ENCODE results near the gene ME3.
"Not testable (repeated sequence)": the region's sequence is repeated elsewhere in the genome, so short reads cannot be mapped to it uniquely, and the experiment has no call there.

Gene ME3

GRCh38 chr11:86418106-86418505, 254.3 kb downstream of the ME3 start:
- DNase-seq: no peak

GRCh38 chr11:86416951-86417350, 255.5 kb downstream of the ME3 start:
- DNase-seq: not testable (repeated sequence)

GRCh38 chr11:86416494-86416893, 255.9 kb downstream of the ME3 start:
- DNase-seq: no peak

- DNase-seq: no peak
These were observed 257.4 kb downstream of the ME3 start for GRCh38 chr11:86415026-86415425.

DNA sequence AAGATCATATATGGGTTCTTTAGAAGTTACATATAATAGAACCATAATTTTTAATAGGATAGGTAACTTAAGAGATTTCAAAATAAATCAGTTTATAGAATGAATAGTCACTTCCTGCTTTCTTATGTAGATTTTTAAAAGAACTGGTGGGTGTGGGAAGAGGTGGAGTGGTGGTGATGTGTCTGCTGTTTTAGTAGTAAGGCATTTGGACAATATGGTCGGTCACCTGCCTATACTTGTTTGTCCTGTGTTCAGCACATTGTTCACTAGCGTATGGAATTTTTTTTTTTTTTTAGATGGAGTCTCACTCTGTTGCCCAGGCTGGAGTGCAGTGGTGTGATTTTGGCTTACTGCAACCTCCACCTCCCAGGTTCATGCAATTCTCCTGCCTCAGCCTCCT, 258.4 kb downstream of the ME3 start:
- no peak for DNase-seq

- no peak for DNase-seq
These were observed 263.6 kb downstream of the ME3 start for GRCh38 chr11:86408845-86409244.

DNA sequence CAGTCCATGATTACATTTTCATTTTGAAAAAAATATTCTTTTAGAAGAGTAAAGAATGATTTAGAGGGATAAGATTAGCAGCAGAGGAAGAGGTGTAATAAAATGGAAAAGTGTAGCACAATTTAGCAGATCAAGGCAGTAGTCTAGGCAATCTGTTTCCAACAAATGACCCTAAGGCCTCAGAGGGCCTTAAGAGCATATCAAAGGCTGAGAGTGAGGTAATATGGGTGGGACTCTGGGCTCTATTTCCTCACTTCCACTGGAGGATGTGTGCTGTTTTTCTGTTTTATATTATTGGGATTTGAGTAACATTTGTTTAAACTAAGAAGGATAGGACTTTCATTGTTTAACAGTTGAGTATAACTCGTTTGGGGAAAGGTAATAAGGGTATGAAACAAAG, 269.0 kb downstream of the ME3 start:
- no peak for DNase-seq

GRCh38 chr11:86398106-86398505, 274.3 kb downstream of the ME3 start:
- no peak for DNase-seq

GRCh38 chr11:86397351-86397750, 275.1 kb downstream of the ME3 start:
- DNase-seq: no peak

DNA sequence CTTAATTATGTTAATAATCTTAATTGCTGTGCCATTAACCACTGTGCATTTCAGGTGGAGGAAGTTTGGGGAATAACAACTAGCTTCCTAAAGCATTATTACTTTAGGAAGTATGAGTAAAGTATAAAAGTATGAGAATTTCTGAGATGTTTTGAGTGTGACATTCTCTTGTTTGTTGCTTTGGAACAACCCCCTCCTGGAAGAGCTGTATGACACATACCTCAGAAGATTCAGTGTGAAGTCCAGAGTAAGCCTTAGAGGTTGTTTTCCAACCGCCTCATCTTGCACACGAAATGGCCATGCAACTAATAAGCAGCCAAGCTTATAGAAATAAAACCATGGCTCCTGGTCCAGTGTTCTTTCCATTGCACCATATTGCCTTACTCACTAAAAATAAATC, 276.0 kb downstream of the ME3 start:
- no peak for DNase-seq

DNA sequence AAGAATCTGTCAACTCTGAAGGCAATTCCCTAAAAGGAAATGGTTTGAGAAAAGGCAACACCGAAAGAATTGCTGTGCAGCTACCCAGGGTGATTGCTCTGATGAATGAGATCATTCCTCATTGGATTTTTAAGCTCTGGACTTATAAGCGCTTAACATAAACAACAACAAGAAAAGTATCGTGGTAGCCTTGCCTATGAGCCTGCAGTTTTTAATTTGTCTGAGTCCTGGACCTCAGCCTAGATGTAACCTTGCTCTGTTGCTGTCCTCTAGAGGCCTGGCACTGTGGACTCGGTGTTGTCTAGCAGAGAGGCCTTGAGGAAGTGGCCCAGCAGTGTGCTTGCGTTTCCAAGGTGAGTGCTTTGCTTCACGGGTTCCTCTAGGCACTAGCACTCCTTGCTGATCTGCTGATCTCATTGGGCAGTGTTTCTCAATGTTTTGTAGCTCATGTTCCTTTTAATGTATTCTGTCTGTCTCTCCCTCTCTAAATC, 277.3 kb downstream of the ME3 start:
- no peak for DNase-seq
